Measurements from ENCODE around the gene PIGS.

PIGS gene

GRCh38 chr17:28545787-28546415 lies 25.4 kb downstream of the PIGS start:
- no peak for DNase-seq (ENCODE audit: low read depth)
- TF ChIP-seq POLR2A (IDR thresholded peaks at IDR 0.05; ENCODE audit: extremely low read depth, insufficient read length) (no peak), CTCF (IDR thresholded peaks at IDR 0.05; ENCODE audit: low read depth, low read length) (no peak), MAX (IDR thresholded peaks at IDR 0.05; ENCODE audit: low read depth, low read length) (no peak), MYC (IDR thresholded peaks at IDR 0.05; ENCODE audit: low read depth, low read length) (no peak)

GRCh38 chr17:28545141-28545503 lies 26.2 kb downstream of the PIGS start:
- no peak for DNase-seq (ENCODE audit: low read depth)
- H3K4me3 ChIP-seq (ENCODE audit: low read depth, low read length): no peak overlapping the region
- TF ChIP-seq CTCF (IDR thresholded peaks at IDR 0.05; ENCODE audit: low read depth, low read length) (no peak), MYC (IDR thresholded peaks at IDR 0.05; ENCODE audit: low read depth, low read length) (no peak), MAX (IDR thresholded peaks at IDR 0.05; ENCODE audit: low read depth, low read length) (no peak), POLR2A (IDR thresholded peaks at IDR 0.05; ENCODE audit: extremely low read depth, insufficient read length) (no peak)

More at GRCh38 chr17:28545787-28546415, 25.4 kb downstream of the PIGS start:
- no peak overlapping the region for H3K4me3 ChIP-seq (ENCODE audit: low read depth, low read length)

GRCh38 chr17:28544402-28545140 lies 26.8 kb downstream of the PIGS start:
- TF ChIP-seq CTCF (IDR thresholded peaks at IDR 0.05; ENCODE audit: low read depth, low read length) (no peak), MAX (IDR thresholded peaks at IDR 0.05; ENCODE audit: low read depth, low read length) (no peak), MYC (IDR thresholded peaks at IDR 0.05; ENCODE audit: low read depth, low read length) (no peak), POLR2A (IDR thresholded peaks at IDR 0.05; ENCODE audit: extremely low read depth, insufficient read length) (no peak)
- no peak overlapping the region for H3K4me3 ChIP-seq (ENCODE audit: low read depth, low read length)
- DNase-seq (ENCODE audit: low read depth): no peak

GRCh38 chr17:28541439-28541838 lies 29.9 kb downstream of the PIGS start:
- DNase-seq (ENCODE audit: low read depth): no peak
- no peak for TF ChIP-seq CTCF (IDR thresholded peaks at IDR 0.05; ENCODE audit: low read depth, low read length)
- TF ChIP-seq MAX (IDR thresholded peaks at IDR 0.05; ENCODE audit: low read depth, low read length): no peak
- TF ChIP-seq MYC (IDR thresholded peaks at IDR 0.05; ENCODE audit: low read depth, low read length): no peak
- no peak for TF ChIP-seq POLR2A (IDR thresholded peaks at IDR 0.05; ENCODE audit: extremely low read depth, insufficient read length)
- no peak overlapping the region for H3K4me3 ChIP-seq (ENCODE audit: low read depth, low read length)

GRCh38 chr17:28540231-28540630 lies 31.1 kb downstream of the PIGS start:
- TF ChIP-seq MYC (IDR thresholded peaks at IDR 0.05; ENCODE audit: low read depth, low read length): no peak
- DNase-seq (ENCODE audit: low read depth): no peak
- H3K4me3 ChIP-seq (ENCODE audit: low read depth, low read length): no peak overlapping the region

GRCh38 chr17:28538296-28538895 lies 32.9 kb downstream of the PIGS start:
- TF ChIP-seq MYC (IDR thresholded peaks at IDR 0.05; ENCODE audit: low read depth, low read length): no peak
- no peak for TF ChIP-seq MAX (IDR thresholded peaks at IDR 0.05; ENCODE audit: low read depth, low read length)
- no peak for TF ChIP-seq POLR2A (IDR thresholded peaks at IDR 0.05; ENCODE audit: extremely low read depth, insufficient read length)
- TF ChIP-seq CTCF (IDR thresholded peaks at IDR 0.05; ENCODE audit: low read depth, low read length): no peak
- no peak for DNase-seq (ENCODE audit: low read depth)
- H3K4me3 ChIP-seq (ENCODE audit: low read depth, low read length): no peak overlapping the region

All from NB4 (cell line).